HG02642 (cell line): Measurements from ENCODE around the gene CETN3.

Experiments used
- ATAC-seq: cut with Tn5 transposase; IDR thresholded peaks from one replicate; pipeline ENCODE4 v1.9.1; 2021; ENCODE audit warnings: mild to moderate bottlenecking; ENCODE audit not compliant: unreplicated experiment, poor library complexity

Gene CETN3

DNA sequence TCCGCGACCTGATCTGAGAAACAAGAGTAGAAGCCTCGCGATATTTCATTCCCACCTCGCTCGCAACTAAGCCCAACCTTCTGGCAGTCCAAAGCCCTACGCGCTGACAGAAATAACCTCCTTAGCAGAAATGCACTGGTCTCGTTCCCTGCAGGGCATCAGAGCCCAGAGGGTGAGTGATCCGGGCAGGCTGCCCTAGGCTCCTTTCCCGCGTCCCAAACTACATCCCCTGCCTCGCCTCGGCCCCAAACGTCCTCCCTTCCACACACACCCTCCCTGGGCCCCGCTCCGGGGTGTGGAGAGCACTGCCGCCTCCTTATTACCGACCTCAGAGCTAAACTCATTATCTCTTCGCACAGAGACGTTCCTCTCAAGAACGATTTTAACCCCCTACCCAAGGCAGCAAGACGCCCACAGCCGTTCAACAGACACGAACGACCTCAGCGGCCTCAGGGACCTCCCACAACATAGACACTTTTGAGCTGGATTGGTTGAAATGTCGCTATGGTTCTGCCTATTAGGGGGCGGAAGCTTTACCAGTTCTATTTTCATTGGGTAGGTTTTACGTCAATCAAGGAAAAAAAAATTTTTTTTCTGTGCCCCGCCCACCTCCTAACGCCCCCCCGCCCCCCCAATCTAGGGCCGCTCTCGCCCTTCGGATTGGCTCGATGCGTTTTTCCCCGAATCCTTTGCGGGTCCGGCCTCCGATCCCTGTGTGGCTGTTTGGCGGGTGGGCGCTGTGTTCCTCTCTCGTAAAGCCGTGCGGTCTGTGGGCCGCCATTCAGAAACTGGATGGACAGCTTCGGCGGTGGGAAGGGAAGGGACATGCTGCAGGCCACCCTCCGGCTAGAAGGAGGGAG, at the start of gene CETN3:
Gene CETN3 (minus strand): TSS at position 439 of the 860 bp plus-strand sequence. CDS start 95 bp downstream, at position 344.
- ATAC-seq, result peak; percentile 95

DNA sequence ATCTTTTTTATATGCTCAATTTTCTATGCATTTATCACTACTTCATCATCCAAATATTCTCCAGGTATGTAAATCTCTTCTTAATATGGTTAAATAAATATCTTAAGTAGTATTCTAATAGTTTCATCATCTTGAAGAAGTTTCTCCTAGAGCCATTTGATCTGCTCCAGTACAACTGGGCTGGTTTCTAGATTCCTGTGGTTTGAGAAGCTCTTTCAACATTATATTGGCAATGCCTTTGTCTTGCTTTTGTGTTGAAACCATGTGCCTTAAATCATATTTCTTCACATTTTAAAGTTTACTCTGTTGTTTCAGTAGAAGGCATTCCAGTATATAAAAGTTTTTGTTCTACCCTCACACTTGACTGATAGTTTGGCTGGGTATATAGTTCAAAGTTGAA, 37.4 kb upstream of the CETN3 start:
- no peak for ATAC-seq

DNA sequence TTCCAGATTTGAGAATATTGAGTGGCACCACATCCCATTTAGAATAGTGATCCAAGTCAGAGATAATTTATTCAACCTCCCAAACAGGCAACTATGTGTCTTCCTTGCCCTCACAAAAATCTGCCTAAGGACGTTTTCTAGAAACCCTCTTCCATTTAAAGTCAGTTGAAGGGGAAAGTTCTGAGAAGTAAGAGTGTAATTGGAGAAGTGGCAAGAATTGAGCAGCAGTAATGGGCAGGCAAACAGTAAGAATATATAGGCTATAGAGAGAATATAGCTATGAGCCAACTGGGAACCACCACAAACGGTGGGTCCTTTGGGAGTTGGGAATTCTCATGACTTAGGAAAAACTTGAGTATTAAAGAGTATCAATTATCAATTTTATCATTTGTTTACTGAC, 31.1 kb upstream of the CETN3 start:
- ATAC-seq, result no peak

DNA sequence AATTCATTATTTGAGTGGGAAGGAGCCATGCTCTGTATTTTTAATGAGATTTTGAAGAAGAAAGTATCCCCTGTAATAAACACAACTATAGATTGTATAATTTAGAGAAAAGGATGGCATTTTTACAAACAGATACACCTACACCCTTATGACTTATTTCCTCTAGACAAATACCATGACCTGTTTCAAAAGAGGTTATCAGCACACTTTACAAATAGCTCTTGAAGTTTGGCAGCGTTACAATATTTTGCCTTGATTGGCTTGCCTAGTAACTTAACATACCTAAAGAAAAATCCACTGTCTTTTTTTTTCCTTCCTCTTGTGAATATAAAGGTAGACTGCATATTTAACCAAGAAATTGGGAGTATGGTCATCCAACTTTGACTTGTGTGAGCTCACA, 28.5 kb upstream of the CETN3 start:
- ATAC-seq, result no peak

DNA sequence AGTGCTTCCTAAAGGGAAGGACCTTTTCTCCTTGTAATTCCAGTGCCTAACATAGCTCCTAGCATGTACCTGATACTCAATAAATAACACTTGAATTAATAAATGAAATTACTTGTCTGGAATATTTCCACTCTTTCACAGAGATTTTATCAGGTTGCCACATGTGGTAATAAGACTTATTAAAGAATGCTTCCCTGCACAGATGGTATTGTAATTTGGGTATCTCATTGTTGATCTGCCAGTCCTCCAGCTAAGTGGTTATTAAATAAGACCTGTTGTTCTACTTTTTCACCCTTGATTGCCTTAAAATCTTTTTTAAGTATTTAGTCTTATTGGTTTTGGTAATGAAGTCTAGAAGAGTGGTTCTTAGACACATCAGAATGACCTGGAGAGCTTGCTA, 28.1 kb upstream of the CETN3 start:
- no peak for ATAC-seq

DNA sequence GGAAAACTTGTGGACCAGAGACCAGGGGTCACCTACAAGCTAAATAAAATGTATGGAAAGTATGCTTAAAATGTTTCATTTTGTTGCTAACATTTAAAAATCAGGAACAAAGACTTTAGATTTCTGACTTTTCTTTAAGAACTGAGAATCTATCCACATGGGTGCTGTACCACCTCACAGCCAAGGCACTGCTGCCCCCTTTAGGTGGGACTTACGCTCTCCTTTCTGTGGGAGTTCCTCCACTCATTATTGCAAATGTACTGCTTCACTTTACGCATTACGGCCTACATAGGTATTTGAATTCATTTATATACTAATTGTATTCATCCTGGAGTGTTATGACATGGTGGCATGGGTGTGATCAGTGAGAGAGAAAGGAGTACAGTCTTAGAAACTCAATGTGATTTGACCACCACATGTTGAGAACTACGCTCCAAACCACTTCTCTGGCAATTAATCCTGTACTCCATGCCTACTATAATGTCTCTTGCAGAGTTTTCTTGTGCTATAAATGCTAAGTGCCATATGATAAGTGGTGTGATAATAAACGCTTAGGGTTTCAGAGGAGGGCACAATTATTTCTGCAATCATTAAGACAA, 24.7 kb upstream of the CETN3 start:
- ATAC-seq, result peak; percentile 72

DNA sequence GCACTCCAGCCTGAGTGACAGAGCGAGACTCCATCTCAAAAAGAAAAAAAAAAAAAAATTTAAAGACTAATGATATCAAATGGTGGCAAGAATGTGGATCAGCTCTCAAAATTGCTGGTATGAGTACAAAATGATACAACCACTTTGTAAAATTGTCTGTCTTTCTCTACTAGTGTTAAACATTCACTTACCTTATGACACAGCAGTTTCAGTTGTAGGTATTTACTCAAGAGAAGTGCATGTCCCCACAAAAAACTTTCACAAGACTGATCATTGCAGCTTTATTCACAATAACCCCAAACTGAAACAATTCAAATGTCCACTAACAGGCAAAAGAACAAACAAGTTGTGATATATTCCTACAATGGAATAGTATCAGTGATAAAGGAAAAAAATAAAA, 14.7 kb upstream of the CETN3 start:
- no peak for ATAC-seq

DNA sequence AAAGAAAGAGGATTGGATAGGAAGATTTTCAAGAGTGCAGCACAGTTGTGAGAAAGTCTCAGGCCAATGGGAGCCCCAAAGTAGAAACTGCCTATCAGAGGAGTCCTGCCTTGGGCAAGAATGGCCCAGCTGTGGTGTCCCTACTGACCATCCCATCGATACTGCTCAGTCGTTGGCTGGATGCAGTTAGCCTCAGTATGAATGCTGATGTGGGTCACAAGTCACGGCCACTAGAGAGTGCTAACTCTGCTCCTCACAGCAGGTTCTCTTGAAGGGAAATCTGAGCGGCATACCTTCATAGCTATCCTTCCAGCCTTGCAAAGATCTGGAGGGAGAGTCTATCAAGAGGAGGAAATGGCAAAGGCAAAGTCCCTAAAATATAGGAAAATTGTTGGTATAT, 11.6 kb upstream of the CETN3 start:
- ATAC-seq, result no peak

DNA sequence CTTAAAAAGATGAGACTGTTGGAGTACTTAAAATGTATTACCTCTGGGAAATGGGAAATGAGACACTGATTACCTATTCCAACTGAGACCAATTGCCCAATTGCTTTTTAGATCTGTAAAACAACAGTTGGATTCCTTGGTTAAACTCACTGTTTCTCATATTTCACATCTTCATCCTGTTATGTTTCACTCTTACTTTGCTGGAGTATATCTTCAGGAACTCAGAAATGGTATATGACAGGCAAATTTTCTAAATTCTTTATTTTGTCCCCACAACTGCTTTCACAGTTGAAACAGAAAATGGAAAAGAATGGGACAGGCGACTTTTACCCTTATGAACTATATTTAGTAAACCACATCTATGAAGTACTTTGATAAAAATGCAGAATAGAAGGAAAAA, 8.7 kb upstream of the CETN3 start:
- ATAC-seq, result no peak

DNA sequence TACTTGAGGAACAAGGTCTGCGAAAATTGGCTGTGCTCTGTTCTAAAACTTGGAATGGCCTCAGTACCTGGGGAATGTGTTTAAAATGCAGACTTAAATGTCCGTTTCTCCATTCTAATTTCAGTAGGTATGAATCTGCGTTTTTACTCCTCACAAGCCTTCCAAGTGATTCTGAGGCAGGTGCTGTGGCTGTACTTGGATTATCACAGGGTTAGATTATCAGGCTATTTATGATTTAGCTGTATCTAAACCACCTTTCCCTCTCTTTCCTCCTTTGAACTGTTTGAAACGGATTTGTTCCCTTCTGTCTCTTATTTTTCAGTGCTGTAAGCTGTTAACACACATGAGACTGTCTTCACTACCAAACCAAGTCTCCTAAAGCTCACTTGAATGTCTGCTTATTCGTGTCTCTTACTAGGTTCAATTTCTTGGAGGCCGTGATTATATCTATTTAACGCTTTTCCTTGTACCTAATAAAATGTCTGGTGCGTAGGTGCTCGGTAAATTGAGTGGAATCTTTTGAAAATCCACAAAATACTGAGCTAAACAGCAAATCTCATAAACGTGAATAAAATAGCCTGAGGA, 714 bp upstream of the CETN3 start:
- no peak for ATAC-seq

DNA sequence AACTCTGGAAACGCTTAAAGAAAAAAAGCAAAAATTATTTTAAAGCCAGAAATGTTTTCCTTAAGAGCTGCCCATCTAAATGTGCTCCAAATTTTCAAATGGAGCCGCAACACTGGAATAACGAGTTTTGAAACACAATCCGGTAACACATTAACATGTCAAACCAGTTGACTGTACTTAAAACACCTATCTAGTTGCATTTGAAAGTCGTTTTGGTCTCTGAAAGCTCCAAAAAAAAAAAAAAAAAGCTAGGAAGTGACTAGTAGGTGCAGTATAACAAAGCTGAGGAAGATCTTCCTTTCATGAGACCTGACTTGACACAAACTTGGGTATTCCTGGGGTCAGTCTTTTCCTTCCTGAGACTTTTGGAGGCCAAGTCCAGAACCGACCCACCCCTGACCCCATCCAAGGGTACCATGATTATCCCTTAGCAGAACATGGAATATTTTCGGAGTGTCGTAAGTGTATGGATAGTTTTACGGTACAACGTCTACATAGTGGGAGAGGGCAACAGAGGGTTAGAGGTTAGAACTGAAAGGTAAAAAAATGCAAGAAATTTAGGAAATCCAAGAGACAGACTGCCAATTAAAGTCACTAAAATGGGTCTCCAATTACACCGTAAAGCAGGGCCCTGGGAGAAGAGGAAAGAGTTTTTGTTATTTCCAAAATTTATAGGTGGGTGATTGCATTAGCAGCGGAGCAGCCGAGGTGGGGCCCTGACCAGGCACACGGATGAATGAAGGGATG, 812 bp downstream of the CETN3 start:
- ATAC-seq, result peak; percentile 2

DNA sequence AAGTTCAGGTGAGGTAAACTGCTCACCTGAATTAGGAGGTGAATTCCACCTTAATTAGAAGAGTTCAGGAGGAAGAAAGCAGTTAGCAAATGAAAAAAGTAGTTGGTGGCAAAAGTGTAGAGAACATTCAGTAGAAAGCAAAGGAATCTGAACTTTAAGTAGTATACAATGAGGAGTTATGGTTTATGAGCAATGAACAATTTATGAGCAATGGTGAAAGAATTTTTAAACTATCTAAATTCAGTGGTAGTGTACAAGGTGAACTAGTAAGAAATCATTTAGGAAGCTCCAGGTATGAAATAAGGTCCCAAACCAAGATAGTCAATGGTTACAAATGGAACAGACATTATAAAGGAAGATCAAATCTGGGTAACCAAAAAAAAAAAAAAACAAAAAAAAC, 3.1 kb downstream of the CETN3 start:
- ATAC-seq, result no peak

DNA sequence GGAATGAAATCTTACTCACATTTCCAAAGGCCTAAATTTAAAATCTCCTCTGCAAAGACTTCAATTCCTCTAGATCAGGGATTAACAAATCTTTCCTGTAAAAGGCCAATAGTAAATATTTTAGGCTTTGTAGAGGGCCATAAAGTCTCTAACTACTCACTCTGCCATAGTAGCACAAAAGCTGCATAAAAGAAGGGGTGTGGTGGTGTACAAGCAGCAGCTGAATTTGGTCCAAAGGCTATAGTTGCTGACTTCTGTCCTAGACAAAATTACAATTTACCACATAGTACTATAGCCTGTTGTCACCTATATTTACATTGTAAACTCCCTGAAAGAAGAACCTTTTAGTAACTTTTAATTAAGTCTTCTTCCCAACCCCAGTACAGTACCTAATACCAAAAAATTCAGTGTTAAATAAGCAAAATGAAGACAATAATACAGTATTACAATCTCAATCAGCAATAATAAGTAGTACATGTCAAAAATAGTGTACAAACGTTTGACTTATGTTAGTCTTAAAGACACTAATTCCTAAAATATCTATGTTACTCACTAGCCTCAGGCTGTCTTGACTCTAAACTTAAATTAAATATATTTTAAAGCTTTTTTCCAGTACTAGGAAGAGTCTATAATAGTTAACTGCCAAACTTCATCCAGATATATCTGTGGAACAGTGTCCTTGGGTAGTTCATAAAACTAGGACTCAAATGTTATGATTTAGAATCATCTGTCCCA, 6.9 kb downstream of the CETN3 start:
- ATAC-seq, result no peak

DNA sequence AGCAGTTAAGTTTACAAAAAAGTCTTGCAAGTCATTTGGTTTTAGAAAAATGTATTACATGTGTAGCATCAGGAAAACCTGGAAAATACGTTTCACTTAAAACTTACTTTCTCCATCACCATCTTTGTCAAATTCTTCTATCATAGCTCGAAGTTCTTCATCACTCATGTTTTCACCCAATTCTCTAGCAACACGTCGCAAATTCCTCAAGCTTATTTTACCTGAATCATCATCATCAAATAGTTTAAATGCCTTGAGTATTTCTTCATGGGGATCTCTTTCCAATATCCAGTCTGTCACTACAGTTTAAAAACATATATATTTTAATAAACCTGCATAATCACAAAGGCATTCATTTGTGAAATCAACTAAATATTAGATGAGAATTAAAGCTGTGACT, 10.3 kb downstream of the CETN3 start:
- no peak for ATAC-seq

DNA sequence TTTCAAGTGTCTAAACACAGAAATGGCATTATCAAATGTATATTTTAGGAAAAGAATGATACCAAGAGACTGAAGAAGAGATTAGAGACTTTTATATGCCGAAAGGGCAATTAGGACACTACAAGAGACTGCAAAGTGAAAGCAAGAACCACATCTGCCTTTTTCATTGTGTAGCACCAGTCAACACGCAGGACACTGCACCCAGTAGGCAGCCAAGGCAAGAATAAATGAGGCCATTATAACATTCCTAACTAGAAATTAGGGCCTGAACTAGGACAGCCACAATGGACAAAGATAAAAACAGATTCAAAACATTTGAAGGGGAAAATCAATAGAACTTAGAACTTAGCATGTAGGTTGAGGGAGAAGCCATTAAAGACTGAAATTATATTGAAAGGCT, 10.8 kb downstream of the CETN3 start:
- ATAC-seq, result no peak

DNA sequence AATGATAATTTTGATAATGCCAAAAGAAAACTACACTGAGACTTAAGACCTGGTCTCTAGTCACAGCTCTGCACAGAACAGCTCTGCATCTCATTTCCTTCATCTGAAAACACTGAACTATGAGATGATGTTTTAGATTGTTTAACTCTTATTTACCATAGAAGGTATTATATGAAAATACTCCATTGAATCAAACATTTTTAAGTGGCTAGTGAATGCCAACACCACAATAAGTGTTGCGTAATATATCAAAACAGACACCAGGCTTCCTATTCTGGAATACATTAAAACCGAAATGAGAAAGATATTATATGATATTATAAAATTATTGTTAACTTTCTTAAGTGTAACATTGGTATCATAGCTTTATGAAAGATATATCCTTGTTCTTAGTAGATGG, 14.6 kb downstream of the CETN3 start:
- no peak for ATAC-seq

DNA sequence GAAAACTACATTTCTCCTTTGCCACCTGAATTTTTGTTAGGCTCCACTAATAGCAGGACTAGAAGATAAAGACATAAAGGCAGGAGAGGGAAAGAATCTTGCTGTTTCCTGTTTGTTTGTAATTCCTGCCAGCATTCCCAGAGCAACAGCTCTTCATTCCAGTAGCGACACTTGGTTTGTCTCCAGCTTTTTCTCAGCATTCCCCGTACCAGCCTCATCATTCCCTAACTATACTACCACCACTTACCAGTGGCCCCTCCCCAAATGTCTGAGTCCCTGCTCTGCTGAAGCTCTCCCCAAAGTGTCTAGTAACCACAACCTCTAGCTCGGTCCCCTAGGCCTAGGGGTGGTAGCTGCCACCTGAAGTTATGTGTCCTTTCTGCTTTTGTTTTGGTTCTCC, 18.6 kb downstream of the CETN3 start:
- no peak for ATAC-seq

DNA sequence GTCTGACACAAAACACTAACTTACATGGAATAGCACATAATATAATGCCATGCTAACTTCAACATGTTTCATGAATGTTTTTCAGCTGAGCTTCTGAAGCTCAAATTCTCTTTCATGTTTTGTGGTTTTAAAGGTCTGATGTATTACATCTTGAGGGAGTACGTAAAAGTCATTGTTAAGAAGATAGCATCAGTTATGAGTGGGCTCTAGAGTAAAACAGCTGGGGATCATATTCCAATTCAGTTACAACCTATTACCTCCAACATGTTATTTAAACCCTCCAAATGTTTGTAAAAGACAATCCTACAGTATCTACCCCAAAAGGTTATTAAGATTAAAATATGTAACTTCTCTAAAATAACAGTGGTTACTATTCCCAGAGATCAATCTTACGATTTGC, 19.2 kb downstream of the CETN3 start:
- ATAC-seq, result no peak

DNA sequence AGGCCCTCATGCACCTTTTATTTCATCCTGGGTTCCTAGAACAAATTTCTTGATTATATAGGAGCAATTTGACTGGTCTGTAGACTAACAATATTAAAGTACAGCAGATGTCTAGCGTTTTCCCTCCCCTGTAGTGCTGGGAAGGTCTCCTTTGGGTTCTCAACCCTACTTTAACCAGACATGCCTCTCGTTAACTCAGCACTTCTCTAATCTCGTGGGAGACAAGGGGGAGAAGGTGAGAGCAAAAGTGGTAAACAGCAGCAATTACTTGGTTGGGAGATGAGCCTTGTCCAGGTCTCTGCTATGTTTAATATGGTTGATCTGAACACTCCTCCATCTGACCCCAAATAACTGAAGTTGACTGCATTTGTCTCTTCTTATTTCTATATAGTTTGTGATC, 22.0 kb downstream of the CETN3 start:
- no peak for ATAC-seq

DNA sequence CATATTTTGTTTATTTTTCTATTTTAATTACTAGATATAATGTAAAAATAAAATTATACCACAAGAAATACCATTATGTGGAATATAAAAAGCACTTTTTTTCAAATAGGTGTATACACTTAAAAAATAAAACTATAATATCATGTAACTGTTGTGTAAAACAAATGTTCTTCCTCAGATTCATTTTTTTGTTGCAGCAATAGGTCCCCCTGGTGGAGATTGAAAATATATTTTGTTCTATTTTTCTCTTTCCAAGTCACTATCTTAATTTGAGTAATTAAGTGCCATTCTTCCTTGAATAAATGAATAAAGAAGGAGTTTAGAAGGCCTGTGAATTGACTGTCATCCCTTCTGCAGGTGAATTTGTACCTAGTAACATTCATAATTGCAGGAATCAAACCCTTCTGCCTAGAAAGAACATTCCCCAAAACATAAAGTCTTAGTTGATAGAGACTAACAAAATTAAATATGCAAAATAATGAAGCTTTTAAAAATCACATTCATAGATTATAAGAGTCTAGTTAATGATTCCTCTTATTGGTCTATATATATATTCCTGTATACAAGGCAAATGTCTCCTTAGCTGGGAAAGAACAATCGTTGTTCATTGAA, 23.4 kb downstream of the CETN3 start:
- ATAC-seq, result no peak
